ENCODE data around the gene UBE2E1.

DNA sequence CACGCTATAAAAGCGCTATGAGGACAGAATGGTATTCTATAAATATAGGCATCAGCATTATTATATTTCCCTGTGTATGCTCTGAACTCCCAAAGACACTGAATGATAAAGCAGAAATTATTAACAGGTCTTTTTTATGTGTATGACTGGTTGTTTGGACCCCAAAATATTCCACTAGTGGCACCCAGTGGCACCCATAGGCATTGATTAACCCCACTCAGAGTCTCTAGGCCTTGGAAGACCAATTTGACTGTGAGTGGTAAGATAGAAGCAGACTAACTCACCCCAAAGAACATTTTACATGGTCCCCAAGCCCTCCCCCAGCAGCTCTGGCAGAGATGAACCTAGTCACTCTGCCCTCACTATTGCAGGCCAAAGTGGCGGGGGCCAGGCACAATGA is 45.4 kb upstream of the UBE2E1 start:
- TF ChIP-seq, protein P1, sequence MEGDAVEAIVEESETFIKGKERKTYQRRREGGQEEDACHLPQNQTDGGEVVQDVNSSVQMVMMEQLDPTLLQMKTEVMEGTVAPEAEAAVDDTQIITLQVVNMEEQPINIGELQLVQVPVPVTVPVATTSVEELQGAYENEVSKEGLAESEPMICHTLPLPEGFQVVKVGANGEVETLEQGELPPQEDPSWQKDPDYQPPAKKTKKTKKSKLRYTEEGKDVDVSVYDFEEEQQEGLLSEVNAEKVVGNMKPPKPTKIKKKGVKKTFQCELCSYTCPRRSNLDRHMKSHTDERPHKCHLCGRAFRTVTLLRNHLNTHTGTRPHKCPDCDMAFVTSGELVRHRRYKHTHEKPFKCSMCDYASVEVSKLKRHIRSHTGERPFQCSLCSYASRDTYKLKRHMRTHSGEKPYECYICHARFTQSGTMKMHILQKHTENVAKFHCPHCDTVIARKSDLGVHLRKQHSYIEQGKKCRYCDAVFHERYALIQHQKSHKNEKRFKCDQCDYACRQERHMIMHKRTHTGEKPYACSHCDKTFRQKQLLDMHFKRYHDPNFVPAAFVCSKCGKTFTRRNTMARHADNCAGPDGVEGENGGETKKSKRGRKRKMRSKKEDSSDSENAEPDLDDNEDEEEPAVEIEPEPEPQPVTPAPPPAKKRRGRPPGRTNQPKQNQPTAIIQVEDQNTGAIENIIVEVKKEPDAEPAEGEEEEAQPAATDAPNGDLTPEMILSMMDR (IDR thresholded peaks at IDR 0.05) = no peak
- TF ChIP-seq POLR2AphosphoS5 (IDR thresholded peaks at IDR 0.05; ENCODE audit: insufficient read depth in 1 of 2, low read depth in 1 of 2) = no peak
